ENCODE results near the gene BCAS4. TPM values are rescaled to one million over a fixed set of nuclear protein-coding genes. Genes with fewer than 3 reads are reported as not detected.
"Not testable (repeated sequence)": the region's sequence is repeated elsewhere in the genome, so short reads cannot be mapped to it uniquely, and the experiment has no call there.

Gene BCAS4
- total RNA-seq, 4 donors from 2014 or later = 0.18 to 2.3 (median 0.54) TPM

GRCh38 chr20:50789968-50790650 is 4.8 kb upstream of the BCAS4 start:
- Histone ChIP-seq H3K4me3 (peak overlapping the region in 1 of 4 donors; percentile 25), H3K4me1 (peaks cover 18 to 55% (median 19%) of the 10 kb centered on the region in 3 donors)
- intact Hi-C loops (cut with DNase I) = no loop called here

GRCh38 chr20:50790651-50791277 is 4.1 kb upstream of the BCAS4 start:
- H3K36me3 ChIP-seq = no peaks in the 10 kb centered on the region
- TF ChIP-seq, protein P1, sequence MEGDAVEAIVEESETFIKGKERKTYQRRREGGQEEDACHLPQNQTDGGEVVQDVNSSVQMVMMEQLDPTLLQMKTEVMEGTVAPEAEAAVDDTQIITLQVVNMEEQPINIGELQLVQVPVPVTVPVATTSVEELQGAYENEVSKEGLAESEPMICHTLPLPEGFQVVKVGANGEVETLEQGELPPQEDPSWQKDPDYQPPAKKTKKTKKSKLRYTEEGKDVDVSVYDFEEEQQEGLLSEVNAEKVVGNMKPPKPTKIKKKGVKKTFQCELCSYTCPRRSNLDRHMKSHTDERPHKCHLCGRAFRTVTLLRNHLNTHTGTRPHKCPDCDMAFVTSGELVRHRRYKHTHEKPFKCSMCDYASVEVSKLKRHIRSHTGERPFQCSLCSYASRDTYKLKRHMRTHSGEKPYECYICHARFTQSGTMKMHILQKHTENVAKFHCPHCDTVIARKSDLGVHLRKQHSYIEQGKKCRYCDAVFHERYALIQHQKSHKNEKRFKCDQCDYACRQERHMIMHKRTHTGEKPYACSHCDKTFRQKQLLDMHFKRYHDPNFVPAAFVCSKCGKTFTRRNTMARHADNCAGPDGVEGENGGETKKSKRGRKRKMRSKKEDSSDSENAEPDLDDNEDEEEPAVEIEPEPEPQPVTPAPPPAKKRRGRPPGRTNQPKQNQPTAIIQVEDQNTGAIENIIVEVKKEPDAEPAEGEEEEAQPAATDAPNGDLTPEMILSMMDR (IDR thresholded peaks at IDR 0.05) = peak; percentile 65 to 88 (median 78)
- TF ChIP-seq POLR2A (IDR thresholded peaks at IDR 0.05) = peak in 1 of 4 donors; percentile 20
- 3 to 16% methylated on average over 4 to 5 of the region's 23 CpGs for WGBS, 2 donors
- H3K4me1 ChIP-seq = peaks cover 22 to 61% (median 25%) of the 10 kb centered on the region in 3 donors
- DNase-seq = peak; percentile 32
- H3K9me3 ChIP-seq = no peaks in the 10 kb centered on the region
- H3K4me3 ChIP-seq = peak overlapping the region in 3 of 4 donors; percentile 25 to 52 (median 31)
- H3K27me3 ChIP-seq = no peaks in the 10 kb centered on the region
- intact Hi-C loops (cut with DNase I) = no loop called here
- peak overlapping the region; percentile 78 to 87 (median 85) for H3K27ac ChIP-seq

More at GRCh38 chr20:50789968-50790650, 4.8 kb upstream of the BCAS4 start:
- no peak for TF ChIP-seq POLR2A (IDR thresholded peaks at IDR 0.05)
- TF ChIP-seq, protein P1 (IDR thresholded peaks at IDR 0.05) = no peak
- 67 to 75% methylated on average over 6 to 10 of the region's 11 CpGs for WGBS, 2 donors
- Histone ChIP-seq H3K27me3 (no peaks in the 10 kb centered on the region), H3K27ac (peak overlapping the region; percentile 78 to 87 (median 85)), H3K9me3 (no peaks in the 10 kb centered on the region), H3K36me3 (no peaks in the 10 kb centered on the region)
- DNase-seq = no peak

GRCh38 chr20:50792708-50793574 is 1.9 kb upstream of the BCAS4 start:
- no peaks in the 10 kb centered on the region for H3K27me3 ChIP-seq
- H3K9me3 ChIP-seq = no peaks in the 10 kb centered on the region
- no peak for DNase-seq
- no peak overlapping the region for H3K4me3 ChIP-seq
- 66 to 74% methylated on average over 12 to 14 of the region's 14 CpGs for WGBS, 2 donors
- H3K4me1 ChIP-seq = peaks cover 23 to 63% (median 26%) of the 10 kb centered on the region in 3 donors
- intact Hi-C loops (cut with DNase I) = no loop called here
- no peaks in the 10 kb centered on the region for H3K36me3 ChIP-seq
- no peak for TF ChIP-seq POLR2A (IDR thresholded peaks at IDR 0.05)
- TF ChIP-seq, protein P1 (IDR thresholded peaks at IDR 0.05) = no peak
- H3K27ac ChIP-seq = peak overlapping the region in 3 of 4 donors; percentile 39 to 85 (median 42)

DNA sequence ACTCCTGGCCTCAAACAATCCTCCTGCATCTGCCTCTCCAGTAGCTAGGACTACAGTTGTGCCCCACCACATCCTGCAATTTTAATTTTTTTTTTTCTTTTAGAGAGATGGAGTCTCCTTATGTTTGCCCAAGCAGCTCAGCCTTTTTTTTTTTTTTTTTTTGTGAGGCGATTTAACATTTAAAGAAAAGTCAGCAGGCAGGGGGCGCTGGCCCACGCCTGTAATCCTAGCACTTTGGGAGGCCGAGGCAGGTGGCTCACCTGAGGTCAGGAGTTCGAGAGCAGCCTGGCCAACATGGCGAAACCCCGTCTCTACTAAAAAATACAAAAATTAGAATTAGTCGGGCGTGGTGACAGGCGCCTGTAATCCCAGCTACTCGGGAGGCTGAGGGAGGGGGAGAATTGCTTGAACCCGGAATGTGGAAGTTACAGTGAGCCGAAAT is 1.3 kb upstream of the BCAS4 start:
- 54 to 63% methylated on average over 7 to 12 of the region's 13 CpGs for WGBS, 2 donors

More for the DNA sequence above, 1.3 kb upstream of the BCAS4 start:
- H3K9me3 ChIP-seq; intact Hi-C loops (cut with DNase I); H3K27me3 ChIP-seq; H3K4me3 ChIP-seq; H3K36me3 ChIP-seq; DNase-seq: not testable (repeated sequence)
- H3K27ac ChIP-seq = peak overlapping the region in 1 of 4 donors; percentile 85
- peaks cover 23 to 57% (median 26%) of the 10 kb centered on the region in 3 donors for H3K4me1 ChIP-seq
- TF ChIP-seq, protein P1 (IDR thresholded peaks at IDR 0.05) = peak; percentile 5 to 45 (median 28)

All from esophagus squamous epithelium (tissue), 5 donors.